ENCODE results near the gene LARP4B.

LARP4B gene

GRCh38 chr10:878333-878759 is 53.2 kb downstream of the LARP4B start:
- Histone ChIP-seq H3K4me3 (ENCODE audit: low read depth, low read length) (no peak overlapping the region), H3K36me3 (ENCODE audit: control insufficient read depth in 2 of 2, insufficient read depth in 1 of 2, low read length in 2 of 2) (peaks cover 29 to 92% of the 10 kb centered on the region in 2 experiments), H3K4me1 (ENCODE audit: control insufficient read depth, insufficient read depth, low read length) (no peaks in the 10 kb centered on the region), H3K27ac (ENCODE audit: extremely low read depth, low read depth, low read length) (no peak overlapping the region), H3K9me3 (ENCODE audit: control insufficient read depth, insufficient read depth, low read depth, low read length) (no peaks in the 10 kb centered on the region)
- CTCF ChIA-PET: no interaction called here
- POLR2A ChIA-PET: no interaction called here
- TF ChIP-seq ZNF274 (IDR thresholded peaks at IDR 0.05; ENCODE audit: low read length): no peak
- TF ChIP-seq ZNF274 (tag by site-specific recombination; IDR thresholded peaks at IDR 0.05; ENCODE audit: borderline replicate concordance): no peak
- TF ChIP-seq ZNF292 (tag by site-specific recombination; IDR thresholded peaks at IDR 0.05; ENCODE audit: borderline replicate concordance, low read depth): no peak
- TF ChIP-seq ZNF830 (tag by site-specific recombination; IDR thresholded peaks at IDR 0.05; ENCODE audit: low read depth): no peak
- TF ChIP-seq, protein P1, sequence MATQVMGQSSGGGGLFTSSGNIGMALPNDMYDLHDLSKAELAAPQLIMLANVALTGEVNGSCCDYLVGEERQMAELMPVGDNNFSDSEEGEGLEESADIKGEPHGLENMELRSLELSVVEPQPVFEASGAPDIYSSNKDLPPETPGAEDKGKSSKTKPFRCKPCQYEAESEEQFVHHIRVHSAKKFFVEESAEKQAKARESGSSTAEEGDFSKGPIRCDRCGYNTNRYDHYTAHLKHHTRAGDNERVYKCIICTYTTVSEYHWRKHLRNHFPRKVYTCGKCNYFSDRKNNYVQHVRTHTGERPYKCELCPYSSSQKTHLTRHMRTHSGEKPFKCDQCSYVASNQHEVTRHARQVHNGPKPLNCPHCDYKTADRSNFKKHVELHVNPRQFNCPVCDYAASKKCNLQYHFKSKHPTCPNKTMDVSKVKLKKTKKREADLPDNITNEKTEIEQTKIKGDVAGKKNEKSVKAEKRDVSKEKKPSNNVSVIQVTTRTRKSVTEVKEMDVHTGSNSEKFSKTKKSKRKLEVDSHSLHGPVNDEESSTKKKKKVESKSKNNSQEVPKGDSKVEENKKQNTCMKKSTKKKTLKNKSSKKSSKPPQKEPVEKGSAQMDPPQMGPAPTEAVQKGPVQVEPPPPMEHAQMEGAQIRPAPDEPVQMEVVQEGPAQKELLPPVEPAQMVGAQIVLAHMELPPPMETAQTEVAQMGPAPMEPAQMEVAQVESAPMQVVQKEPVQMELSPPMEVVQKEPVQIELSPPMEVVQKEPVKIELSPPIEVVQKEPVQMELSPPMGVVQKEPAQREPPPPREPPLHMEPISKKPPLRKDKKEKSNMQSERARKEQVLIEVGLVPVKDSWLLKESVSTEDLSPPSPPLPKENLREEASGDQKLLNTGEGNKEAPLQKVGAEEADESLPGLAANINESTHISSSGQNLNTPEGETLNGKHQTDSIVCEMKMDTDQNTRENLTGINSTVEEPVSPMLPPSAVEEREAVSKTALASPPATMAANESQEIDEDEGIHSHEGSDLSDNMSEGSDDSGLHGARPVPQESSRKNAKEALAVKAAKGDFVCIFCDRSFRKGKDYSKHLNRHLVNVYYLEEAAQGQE (tag by site-specific recombination; IDR thresholded peaks at IDR 0.05): no peak
- TF ChIP-seq ZNF202 (tag by site-specific recombination; IDR thresholded peaks at IDR 0.05; ENCODE audit: borderline replicate concordance): no peak
- TF ChIP-seq ZNF692 (tag by site-specific recombination; IDR thresholded peaks at IDR 0.05): no peak
- no peak for TF ChIP-seq EGR2 (tag by site-specific recombination; IDR thresholded peaks at IDR 0.05; ENCODE audit: low read depth)
- no peak for TF ChIP-seq SP3 (tag by site-specific recombination; IDR thresholded peaks at IDR 0.05)
- no peak for TF ChIP-seq ZNF610 (tag by site-specific recombination; IDR thresholded peaks at IDR 0.05; ENCODE audit: borderline replicate concordance)

- ChIA-PET POLR2A (no interaction called here), CTCF (no interaction called here)
- H3K4me3 ChIP-seq (ENCODE audit: low read depth, low read length): no peak overlapping the region
- no peaks in the 10 kb centered on the region for H3K9me3 ChIP-seq (ENCODE audit: control insufficient read depth, insufficient read depth, low read depth, low read length)
- no peaks in the 10 kb centered on the region for H3K4me1 ChIP-seq (ENCODE audit: control insufficient read depth, insufficient read depth, low read length)
- H3K27ac ChIP-seq (ENCODE audit: extremely low read depth, low read depth, low read length): no peak overlapping the region
- H3K36me3 ChIP-seq (ENCODE audit: control insufficient read depth in 2 of 2, insufficient read depth in 1 of 2, low read length in 2 of 2): peaks cover 17 to 94% of the 10 kb centered on the region in 2 experiments
- TF ChIP-seq ZNF571 (tag by site-specific recombination; IDR thresholded peaks at IDR 0.05) (no peak), ZNF426 (tag by site-specific recombination; IDR thresholded peaks at IDR 0.05) (no peak), ZNF280D (tag by site-specific recombination; IDR thresholded peaks at IDR 0.05) (no peak), ZBTB10 (tag by site-specific recombination; IDR thresholded peaks at IDR 0.05) (no peak), SALL2 (tag by site-specific recombination; IDR thresholded peaks at IDR 0.05; ENCODE audit: borderline replicate concordance) (no peak), ZNF140 (tag by site-specific recombination; IDR thresholded peaks at IDR 0.05) (no peak), ZNF112 (tag by site-specific recombination; IDR thresholded peaks at IDR 0.05) (no peak), ZNF776 (tag by site-specific recombination; IDR thresholded peaks at IDR 0.05; ENCODE audit: borderline replicate concordance) (no peak), ZBTB20 (tag by site-specific recombination; IDR thresholded peaks at IDR 0.05) (no peak), ZFP3 (tag by site-specific recombination; IDR thresholded peaks at IDR 0.05; ENCODE audit: low read depth) (no peak), ZNF561 (tag by site-specific recombination; IDR thresholded peaks at IDR 0.05; ENCODE audit: borderline replicate concordance) (no peak), ZNF544 (tag by site-specific recombination; IDR thresholded peaks at IDR 0.05) (no peak), ZNF785 (tag by site-specific recombination; IDR thresholded peaks at IDR 0.05) (no peak), ZNF138 (tag by site-specific recombination; IDR thresholded peaks at IDR 0.05; ENCODE audit: borderline replicate concordance) (no peak)
Observed at GRCh38 chr10:876438-876837, 55.1 kb downstream of the LARP4B start.
